Sciatic nerve (tissue), 2 donors: ENCODE data around the gene LECT2. TPM values are rescaled to one million over a fixed set of nuclear protein-coding genes. Genes with fewer than 3 reads are reported as not detected.

Experiments
- ATAC-seq: fragments of 200-7000 bp; cut with Tn5 transposase; one replicate; pipeline ENCODE4 v1.9.1; 2020; ENCODE audit warnings: mild to moderate bottlenecking, moderate library complexity
- DNase-seq: peaks from one replicate; pipeline ENCODE4 v3.0.0-alpha.2; 2020; ENCODE audit warnings: low spot score
- intact Hi-C: fragments of 100-400 bp; cut with DNase I; formaldehyde crosslinking; loops from one replicate; pipeline ENCODE4 v1.14.2; 2022
- total RNA-seq: library from RNA; stranded (reverse); fragmentation: NEBNext Ultra II Directional; extraction: Animal tissue kit (Norgen Biotek cat#: 25700); gene quantifications from one replicate; pipeline ENCODE4 v1.2.1, GENCODE V29; 2021
- donor health status: DM: no; HTN: no; CAD: no.
- donor health status: DM: no; HTN: no; CAD: no.

Gene LECT2
- total RNA-seq, 1 donor from 2014 or later = not detected

DNA sequence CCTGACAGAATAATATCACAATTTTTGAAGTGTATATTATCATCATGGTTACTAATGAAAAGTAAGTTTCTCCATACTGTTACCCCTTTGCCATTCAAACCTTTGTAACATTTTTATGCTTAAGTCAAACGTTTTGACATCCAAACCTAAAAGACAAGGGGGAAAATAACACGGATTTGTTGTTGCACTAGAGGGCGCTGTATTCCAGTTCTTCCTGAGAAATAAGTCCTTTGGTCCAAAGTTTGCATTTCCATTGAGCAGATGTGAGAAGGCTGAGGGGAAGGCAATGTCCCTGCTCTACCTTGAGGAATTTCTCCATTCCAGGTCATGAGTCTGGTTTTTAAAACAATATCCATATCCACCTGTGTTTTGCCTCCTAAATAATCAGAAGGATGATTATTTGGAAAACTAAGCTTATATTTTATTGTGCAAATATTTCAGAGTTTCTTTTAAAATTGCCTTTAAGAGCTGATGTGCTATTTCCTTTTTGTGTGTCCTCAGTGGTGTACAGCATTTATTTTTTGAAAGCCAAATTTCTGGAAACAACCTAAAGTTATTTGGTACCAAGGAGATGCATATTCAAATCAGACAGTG lies 9.7 kb downstream of the LECT2 start:
- DNase-seq (peak; percentile 70), ATAC-seq (peak; percentile 68)
- intact Hi-C loops = no loop called here

DNA sequence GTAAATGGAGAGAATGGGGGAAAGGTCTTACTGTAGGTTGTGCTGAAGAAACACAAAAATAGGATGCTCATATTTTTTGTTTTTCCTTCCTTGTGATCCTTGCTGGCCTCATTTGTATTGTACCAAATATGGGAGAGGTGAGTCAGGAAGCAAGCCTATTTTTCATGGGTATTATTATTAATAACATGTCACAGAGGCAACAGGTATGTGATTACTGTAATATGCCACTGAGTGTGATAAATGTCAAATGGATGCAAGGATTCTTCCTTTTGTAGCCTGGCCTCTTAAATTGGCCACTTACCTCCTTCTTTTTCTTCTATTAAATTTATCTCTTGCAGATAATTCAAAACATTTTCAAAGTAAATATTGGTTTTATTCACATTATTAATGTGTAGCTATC lies 10.2 kb downstream of the LECT2 start:
- intact Hi-C loops = no loop called here
- DNase-seq = no peak
- no peak for ATAC-seq

DNA sequence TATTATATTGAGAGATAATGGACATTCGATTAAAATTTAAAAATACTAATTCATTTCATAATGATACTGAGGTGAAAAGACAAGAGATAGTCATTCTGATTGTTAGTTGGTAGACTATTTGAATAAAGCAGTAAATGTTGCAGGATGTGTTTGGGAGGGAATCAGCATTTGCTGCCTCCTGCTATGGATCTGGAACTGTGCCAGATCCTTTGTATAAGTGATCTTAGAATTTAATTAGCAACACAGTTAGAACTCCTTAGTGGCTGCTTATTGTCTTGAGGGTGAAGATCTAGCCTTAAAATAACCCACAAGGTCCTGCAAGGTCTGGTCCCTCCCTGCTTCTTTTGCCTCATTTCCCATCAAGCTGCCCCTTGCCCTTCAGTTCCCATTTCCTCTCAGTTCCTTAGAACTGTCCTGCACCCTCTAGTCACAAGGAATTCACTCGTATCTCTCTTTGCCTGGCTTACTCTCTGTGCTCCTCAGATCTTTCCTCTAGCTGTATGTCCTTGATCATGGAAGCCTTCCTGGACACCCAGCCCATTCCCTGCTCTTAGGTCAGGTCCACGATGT lies 12.5 kb downstream of the LECT2 start:
- DNase-seq = no peak
- intact Hi-C loops = no loop called here
- no peak for ATAC-seq

DNA sequence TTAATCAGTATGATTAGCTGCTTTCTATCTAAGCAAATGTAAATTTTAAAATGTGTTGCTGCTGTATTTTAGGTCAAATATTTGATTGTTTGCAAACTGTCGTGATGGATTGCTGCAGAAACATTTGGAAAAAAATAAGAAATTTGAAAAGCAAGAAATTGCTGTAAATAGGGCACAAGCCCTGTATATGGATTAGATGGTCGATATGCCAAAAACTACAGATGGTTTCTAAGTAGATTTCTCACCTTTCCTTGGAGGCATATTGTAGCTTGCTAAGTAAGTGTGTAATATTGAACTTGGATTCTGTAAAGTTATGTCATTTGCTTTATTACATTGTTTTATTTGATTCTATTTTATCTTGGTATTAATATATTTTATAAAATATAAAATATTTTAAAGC lies 13.1 kb downstream of the LECT2 start:
- no peak for DNase-seq
- no peak for ATAC-seq
- intact Hi-C loops = no loop called here

DNA sequence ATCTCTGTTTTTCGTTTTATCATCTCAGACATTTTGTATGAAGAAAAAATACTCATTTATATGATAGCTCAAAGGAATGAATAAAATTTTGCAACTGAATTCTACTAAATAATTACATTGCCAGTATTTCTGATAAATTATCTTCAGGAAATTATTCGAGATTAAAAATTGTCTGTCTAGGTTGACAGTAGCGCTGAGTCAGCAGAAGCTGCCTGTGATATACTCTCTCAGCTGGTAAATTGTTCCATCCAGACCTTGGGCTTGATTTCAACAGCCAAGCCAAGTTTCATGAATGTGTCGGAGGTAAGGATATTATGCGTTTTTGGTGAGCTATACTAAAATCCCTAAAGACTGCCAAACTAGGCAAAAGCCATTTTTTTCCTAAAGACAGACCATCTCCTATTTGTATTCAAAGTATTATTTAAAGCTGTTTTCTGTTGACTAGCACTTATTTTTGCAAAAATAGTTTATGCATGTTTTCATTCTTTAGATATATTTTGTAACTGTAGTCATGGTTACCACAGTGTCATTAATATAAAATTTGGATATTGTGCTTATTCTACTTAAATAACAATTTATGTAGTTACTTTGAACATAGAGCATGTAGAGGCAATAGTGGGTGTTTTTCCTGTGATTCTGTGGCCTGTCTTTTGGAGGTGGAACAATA lies 17.4 kb downstream of the LECT2 start:
- ATAC-seq (no peak), DNase-seq (no peak)
- intact Hi-C loops = no loop called here

DNA sequence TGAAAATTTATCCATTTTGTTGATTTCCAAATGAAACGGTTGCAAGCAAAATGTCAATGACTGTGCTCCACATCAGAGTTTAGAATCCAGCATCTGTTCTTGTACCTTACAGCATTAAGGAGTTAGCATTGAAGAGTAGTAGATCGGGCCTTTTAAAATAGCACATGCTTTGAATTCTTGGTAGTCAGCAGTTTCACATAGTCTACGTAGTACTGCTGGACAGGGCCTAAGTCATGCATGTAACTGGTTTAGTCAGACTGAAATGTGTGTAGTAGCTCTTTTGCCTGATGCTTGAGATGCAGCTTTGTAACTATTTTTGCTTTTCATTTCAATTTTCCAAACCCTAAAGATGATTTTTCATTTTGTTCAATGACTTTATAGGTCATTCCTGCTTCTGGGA lies 19.8 kb downstream of the LECT2 start:
- ATAC-seq (no peak), DNase-seq (no peak)
- intact Hi-C loops = no loop called here

DNA sequence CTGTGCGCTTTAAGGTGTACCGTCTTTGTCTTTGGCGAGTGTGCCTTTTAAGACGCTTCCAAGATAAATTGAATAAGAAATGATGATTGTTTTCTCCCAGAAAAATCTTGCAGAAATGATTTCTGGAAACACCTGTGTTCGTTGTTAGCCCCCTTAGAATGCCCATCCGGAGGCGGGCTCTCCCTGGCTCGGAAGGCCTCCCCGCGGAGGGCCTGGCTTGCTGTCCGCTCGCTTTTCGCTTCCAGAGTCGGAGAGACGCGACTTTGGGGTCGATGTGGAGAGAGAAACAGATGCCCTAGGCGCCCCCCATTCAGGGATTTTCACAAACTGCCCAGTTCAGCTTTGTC lies 23.9 kb downstream of the LECT2 start:
- intact Hi-C loops = no loop called here
- ATAC-seq (no peak), DNase-seq (no peak)

DNA sequence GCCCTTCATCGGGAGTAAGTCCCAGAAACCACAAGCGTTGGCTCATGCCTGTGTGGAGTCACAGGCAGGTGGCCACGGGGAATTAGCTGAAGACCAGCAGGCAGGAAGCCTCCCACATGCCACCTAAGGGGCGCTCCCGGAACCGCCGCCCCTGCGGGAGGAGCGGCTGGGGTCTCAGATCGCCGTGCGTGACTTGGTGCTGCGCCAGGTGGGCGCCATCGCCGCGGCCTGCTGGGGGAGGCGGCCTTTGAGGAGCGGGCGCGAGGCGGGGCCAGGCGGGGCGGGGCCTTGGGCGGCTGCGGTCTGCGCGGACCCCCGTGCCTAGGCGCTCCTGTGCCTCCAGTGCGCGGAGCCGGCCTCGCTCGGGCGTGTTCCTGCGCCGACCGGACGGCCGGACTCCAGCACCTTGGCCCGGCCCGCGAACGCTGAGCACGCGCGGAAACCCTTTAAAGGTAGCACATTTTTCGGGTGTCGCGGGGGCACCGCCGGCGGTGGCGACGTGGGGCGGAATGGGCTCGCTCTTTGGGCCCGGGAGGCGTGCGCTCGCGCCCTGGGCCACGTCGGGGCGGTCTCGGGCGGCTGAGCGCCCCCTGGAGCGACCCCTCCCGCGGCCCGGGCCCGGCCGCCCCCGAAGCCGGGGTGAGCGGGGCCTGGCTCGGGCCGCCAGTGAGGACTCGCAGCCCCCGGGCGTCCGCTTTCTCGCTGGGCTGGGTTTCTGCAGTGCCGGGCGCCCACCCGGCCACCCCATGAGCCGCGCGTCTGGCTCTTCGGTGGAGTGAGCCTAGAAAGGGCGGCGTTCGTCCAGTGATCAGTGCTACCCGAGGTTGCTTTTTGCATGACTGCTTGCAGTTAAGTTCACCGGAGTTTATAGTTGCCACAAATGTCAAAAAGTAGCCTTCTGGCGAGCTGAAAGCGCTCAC lies 24.5 kb downstream of the LECT2 start:
- DNase-seq = no peak
- intact Hi-C loops = no loop called here
- no peak for ATAC-seq

DNA sequence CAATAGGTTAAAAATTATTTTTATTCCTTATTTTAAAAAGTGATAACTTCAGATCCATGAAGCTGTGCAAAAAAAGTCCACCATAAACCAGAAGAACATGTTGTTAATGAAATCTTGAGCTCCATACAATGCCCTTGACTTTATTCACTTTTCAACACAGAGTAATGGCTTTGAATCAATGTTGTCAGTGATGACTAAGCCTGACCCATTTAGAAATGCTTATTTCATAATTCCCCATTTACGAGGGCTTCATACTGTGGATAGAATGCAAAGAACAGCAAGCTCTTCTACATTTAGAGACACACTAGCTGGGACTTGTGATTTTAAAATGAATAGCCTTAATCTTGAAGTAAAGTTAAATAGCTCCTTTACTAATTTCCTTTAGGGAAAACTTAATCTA lies 33.4 kb downstream of the LECT2 start:
- no peak for ATAC-seq
- intact Hi-C loops = no loop called here
- no peak for DNase-seq

DNA sequence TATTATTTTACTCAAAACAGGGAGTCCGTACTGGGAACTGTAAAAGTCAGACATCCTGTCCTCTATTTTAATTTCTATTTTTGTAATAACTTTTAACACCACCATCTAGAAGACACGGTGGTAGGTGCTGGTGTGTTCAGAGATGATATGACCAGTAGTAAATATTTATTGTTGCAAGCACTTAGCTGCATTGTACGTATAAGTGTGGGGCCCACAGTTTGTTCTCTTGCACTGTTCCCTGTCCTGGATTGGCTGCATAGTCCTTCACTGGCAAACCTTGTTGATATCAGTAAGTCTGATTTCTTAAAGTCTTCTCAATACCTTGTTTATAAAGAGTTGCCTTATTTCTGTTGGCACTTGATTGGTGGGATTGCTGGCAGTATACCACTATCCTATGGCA lies 34.6 kb downstream of the LECT2 start:
- no peak for ATAC-seq

DNA sequence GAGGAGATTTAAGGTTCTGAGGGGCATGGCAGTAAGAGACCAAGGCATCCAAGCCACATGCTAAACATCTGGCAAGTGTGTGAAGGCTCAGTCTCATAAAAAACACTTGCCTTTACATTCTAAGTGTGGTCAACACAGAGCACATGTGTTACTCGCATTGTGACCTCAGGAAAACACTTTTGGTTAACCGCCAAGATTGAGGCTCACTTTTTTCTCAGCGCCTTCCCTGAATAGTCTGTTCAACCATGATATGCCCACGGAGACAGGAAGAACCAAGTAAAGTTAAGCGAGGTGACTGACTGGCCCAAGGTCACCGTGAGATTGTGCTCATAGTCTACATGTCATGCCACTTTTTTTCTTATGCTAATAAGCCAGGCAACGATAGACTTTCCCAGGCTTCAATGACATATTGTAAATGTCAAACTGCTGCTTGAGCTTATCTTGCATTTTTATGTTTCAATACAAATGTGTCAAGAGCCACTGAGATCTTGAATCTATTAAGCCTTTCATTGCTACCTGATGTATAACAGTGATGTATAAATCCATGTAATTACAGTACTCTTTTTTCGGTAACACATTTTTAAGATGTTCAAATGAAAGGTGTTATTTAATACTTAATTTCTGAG lies 38.0 kb downstream of the LECT2 start:
- no peak for ATAC-seq
- no peak for DNase-seq
- intact Hi-C loops = no loop called here

More for the DNA sequence above, 34.6 kb downstream of the LECT2 start:
- intact Hi-C loops = no loop called here
- no peak for DNase-seq

DNA sequence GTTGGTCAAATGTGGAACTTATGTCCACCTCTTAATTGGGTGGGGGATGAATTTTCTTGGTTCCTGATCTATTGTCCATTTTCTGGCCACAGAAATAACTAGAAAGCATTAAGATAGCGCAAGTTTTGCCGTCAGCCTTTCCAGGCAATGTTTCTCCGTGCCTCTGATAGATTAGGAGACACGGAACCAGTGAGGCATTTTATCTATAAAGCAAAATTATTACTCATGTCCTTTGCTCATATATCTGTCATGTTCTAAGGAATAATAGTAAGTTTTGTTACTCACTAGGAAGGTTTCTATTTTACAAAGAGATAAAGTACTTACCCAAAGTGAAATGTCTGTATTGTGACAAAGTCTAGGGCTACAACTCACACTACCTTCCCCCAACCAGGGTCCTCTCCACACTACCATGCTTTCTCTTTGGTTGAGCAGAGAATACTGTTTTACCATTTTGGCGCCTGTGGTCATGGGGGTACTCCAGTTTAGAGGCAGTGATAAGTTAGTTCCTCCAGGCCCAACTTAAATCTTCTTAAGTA lies 39.2 kb downstream of the LECT2 start:
- intact Hi-C loops = no loop called here
- no peak for DNase-seq
- ATAC-seq = no peak

DNA sequence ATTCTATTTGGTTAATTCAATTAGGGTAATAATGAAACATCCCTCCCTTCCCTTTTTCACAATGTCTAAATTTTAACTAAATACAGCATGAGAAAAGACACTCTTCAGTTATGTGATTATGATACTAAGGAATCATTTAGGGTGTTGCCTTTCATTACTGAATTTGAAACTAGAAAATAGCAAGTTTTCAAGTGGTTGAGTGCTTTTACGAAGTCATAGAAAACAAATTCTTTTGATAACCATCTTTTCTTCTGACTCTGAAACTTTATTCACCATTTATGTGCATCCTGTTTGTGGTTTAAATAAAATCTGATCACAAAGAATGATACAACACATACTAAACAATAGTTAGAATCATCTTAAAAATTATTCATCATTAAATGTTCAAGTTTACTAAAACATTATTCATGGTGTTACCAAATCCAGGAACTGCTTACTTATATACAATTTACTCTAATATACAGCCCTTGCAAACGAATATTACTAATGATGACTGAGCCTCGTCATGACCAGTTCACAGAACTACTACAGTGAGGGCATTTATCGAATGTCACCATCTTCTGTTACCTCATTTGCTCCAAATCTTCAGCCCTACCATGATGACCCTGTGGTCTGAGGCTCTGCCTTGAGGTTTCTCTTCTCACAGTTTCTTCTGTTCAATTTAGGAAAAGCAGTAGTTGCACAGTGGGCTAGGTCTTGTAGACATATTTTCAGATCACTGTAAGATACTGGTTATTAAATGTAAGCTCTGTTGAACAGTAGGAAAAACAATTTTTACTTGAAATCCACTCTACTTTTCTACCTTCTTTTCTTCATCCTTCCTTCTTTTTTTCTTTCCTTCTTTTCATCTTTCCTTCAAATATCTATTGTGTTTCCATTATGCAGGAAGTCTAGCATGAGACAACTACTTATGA lies 40.8 kb downstream of the LECT2 start:
- ATAC-seq (no peak), DNase-seq (no peak)
- intact Hi-C loops = no loop called here

DNA sequence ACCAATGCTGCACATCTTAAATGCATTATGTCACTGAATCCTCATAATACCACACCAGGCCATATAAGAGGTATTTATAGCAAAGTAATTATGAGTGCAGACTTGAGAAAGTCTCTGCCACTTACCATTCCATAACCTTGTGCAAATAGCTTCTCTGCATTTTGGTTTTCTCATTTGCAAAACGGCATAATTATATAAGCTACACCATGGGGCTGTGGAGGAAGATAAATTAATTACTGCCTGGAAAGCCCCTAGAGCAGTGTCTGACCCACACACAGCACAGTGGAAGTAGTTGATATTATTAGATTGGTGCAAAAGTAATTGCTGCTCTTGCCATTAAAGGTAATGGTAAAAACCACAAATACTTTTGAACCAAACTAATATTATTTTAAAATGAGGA lies 49.6 kb downstream of the LECT2 start:
- no peak for ATAC-seq
- no peak for DNase-seq
- intact Hi-C loops = no loop called here

DNA sequence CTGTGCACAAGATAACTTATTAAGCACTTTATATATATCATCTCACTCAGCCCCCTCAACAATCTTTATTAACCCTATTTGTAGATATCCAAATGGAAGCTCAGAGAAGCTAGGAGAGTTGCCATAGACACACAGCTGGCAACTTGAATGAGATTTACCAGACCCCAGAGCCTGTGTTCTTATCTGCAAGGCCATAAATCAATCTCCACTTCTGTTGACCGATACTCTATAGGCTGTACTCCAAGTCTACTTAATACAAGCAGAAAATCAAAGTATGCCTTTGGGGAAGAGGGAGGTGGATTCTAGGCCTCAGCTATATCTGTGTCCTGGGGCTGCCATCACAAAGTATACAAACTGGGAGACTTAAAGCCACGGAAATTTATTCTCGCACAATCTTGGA lies 53.1 kb downstream of the LECT2 start:
- ATAC-seq (no peak), DNase-seq (no peak)
- intact Hi-C loops = no loop called here

DNA sequence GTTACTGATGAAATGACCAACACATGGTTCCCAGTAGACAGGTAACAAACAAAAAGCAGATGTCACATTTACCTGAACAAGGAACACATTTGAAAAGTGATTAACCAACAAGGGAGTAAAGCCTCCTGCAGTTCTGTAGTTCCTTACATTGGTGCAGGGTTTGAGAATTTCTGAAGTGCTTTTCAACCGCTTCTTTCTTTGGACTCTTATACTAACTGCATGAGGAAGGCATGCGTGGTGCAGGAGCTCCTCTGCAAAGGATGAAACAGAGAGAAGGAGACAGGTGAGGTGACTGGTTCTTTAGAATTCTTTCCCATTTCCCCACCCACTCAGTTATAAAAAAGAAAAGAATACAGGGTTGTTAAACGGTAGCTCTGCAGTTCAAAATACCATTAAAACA lies 54.5 kb downstream of the LECT2 start:
- no peak for ATAC-seq
- intact Hi-C loops = no loop called here
- no peak for DNase-seq

DNA sequence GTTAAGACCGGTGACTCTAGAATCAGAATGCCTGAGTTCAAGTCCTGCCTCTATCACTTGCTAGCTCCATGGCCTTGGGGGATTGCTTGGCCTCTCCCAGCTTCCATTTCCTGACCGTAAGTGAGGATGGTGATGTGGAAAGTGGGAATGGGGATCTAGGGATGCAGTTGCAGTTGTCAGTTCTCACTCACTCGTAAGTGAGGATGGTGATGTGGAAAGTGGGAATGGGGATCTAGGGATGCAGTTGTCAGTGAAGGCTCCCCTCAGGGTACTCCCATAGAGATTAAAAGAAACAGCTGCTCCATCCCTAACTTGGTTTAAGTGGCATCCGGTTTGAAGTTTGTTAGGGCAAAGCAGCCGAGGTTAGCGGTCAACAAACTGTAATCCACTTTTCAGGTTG lies 56.1 kb downstream of the LECT2 start:
- ATAC-seq (no peak), DNase-seq (no peak)
- intact Hi-C loops = no loop called here
